A673 (cell line): ENCODE measurements around the gene ZNF33A. TPM values are rescaled to one million over a fixed set of nuclear protein-coding genes. Genes with fewer than 3 reads are reported as not detected.

Source experiments
- Bru-seq: library from RNA; stranded (reverse); fragments of 400-500 nt; gene quantifications from one replicate; lab custom pipeline; 2021; lab: Mats Ljungman, UMichigan
- BruChase-seq, 2 experiments: library from RNA; stranded (reverse); fragments of 400-500 nt; gene quantifications; one replicate each; lab custom pipeline; 2021; lab: Mats Ljungman, UMichigan
- BruUV-seq: library from RNA; stranded (reverse); fragments of 400-500 nt; replicated peaks from 2 replicates; lab custom pipeline; 2021; lab: Mats Ljungman, UMichigan
- CTCF ChIA-PET: fragments of 300-600 bp; sonication (Branson Sonifier 250); formaldehyde crosslinking; loops from one replicate; lab custom pipeline; 2022; ENCODE audit warnings: antibody characterized with exemption; lab: Charles Lee
- POLR2A ChIA-PET: fragments of 300-600 bp; sonication (Branson Sonifier 250); formaldehyde crosslinking; loops from one replicate; lab custom pipeline; 2022; ENCODE audit warnings: antibody characterized with exemption; ENCODE audit not compliant: low non-redundant PET; lab: Charles Lee
- DNase-seq: peaks from one replicate; pipeline ENCODE4 v3.0.0-alpha.2; 2015; ENCODE audit warnings: low spot score
- H3K27ac ChIP-seq: fragments of 200-600 bp; sonication (generic); 2 replicates; pipeline ENCODE4 v1.5.1; 2016; ENCODE audit warnings: mixed run types, low read depth, mild to moderate bottlenecking, mixed read lengths, antibody characterized with exemption, low read length; ENCODE audit not compliant: poor library complexity, severe bottlenecking
- H3K27me3 ChIP-seq: fragments of 200-600 bp; sonication (generic); replicated peaks from 2 replicates; pipeline ENCODE4 v1.6.1; 2017; ENCODE audit warnings: mixed run types, low read depth, mild to moderate bottlenecking, mixed read lengths, antibody characterized with exemption, low read length; ENCODE audit not compliant: insufficient read depth, poor library complexity
- H3K36me3 ChIP-seq: fragments of 200-600 bp; sonication (generic); 2 replicates; pipeline ENCODE4 v1.6.1; 2016; ENCODE audit warnings: mixed run types, mild to moderate bottlenecking, mixed read lengths, antibody characterized with exemption, low read length; ENCODE audit not compliant: insufficient read depth, poor library complexity, severe bottlenecking
- H3K4me1 ChIP-seq: fragments of 200-600 bp; sonication (generic); 2 replicates; pipeline ENCODE4 v1.6.1; 2017; ENCODE audit warnings: mixed run types, mild to moderate bottlenecking, mixed read lengths, antibody characterized with exemption, low read length; ENCODE audit not compliant: insufficient read depth, poor library complexity, severe bottlenecking
- H3K4me3 ChIP-seq: fragments of 200-600 bp; sonication (generic); 2 replicates; pipeline ENCODE4 v1.5.1; 2016; ENCODE audit warnings: low read depth, mixed run types, mild to moderate bottlenecking, mixed read lengths, low read length; ENCODE audit not compliant: poor library complexity, severe bottlenecking
- H3K9me3 ChIP-seq: fragments of 200-600 bp; sonication (generic); 2 replicates; pipeline ENCODE4 v1.6.1; 2016; ENCODE audit warnings: mixed run types, low read depth, mild to moderate bottlenecking, mixed read lengths, antibody characterized with exemption, low read length; ENCODE audit not compliant: poor library complexity, severe bottlenecking
- EZH2 ChIP-seq: fragments of 200-600 bp; sonication (generic); IDR thresholded peaks from 2 replicates; pipeline ENCODE4 v1.6.1; 2017; ENCODE audit warnings: borderline replicate concordance, low read depth, mild to moderate bottlenecking, mixed read lengths, antibody characterized with exemption, low read length; ENCODE audit not compliant: poor library complexity, severe bottlenecking
- intact Hi-C: fragments of 100-400 bp; cut with micrococcal nuclease; formaldehyde crosslinking; loops from one replicate; pipeline ENCODE4 v1.10.0; 2022; ENCODE audit not compliant: unreplicated experiment
- long read RNA-seq: library from polyadenylated mRNA; stranded (forward); transcript quantifications from one replicate; pipeline ENCODE4 v2.0.0, GENCODE V29; 2022
- total RNA-seq: library from RNA; stranded (reverse); gene quantifications from 2 replicates; pipeline ENCODE4 v1.2.3, GENCODE V29; 2021
- TF ChIP-seq, protein P1 (sequence below): fragments of 300-800, 200-600 bp; sonication (generic); conservative IDR thresholded peaks from 2 replicates; pipeline ENCODE4 v1.5.1; 2017; ENCODE audit warnings: low read depth, mild to moderate bottlenecking, antibody characterized with exemption, low read length, moderate library complexity, mixed read lengths

ZNF33A gene
- total RNA-seq (20.6 and 21.9 TPM in 2 replicates), Bru-seq, nascent RNA (percentile 85 among the genes with signal in this experiment), BruChase-seq, experiment 1, labeled RNA remaining after a 2-hour chase (percentile 87 among the genes with signal in this experiment), BruChase-seq, experiment 2, labeled RNA remaining after a 6-hour chase (percentile 81 among the genes with signal in this experiment)
- long read RNA-seq, full-length matches to known transcripts: 6 of 23 reads
- long read RNA-seq, partial matches to known transcripts: 0 of 23 reads
- long read RNA-seq, other reads (novel, unspliced or antisense): 17 of 23 reads

DNA sequence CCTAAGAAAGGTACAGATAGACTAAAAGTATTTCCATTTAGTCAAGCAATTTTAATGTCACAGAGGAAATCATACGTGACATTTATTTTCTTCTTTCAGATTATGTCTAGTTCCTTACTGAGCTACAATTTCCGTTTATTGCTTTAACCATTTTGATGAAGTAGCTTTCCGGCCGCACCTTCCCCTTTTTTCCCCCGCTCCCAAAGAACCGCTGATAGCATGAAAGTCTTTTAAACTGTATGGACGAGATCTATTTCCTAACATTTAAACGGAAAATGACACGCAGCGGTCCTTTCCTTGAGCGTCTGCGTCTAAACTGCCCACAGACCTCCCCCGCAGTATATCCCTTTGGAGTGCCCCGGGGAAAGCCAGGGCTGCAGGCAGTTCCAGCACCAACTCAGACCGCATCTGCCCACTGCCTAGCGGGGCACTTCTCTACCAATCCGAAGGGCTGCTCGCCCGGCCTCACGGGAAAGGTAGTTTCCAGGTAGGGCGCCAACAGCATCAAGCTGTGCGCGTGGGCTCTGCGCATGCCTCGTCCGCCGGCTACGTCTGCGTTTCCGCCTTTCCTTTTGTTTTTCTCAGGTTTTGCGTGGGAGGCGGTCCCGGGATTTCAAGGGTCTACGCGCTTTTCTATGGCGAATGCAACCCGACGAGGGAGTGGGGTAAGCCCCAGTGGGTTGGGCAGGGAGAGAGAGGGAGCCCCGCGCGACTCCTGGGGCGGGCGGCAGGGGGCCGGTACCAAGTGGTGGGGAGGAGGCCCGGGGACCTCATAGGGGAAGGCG is at the start of gene ZNF33A:
TSS of gene ZNF33A (plus strand) at position 557 of the 785 bp plus-strand sequence. CDS start 1,667 bp downstream, outside the sequence.
- TF ChIP-seq EZH2: no peak
- TF ChIP-seq, protein P1, sequence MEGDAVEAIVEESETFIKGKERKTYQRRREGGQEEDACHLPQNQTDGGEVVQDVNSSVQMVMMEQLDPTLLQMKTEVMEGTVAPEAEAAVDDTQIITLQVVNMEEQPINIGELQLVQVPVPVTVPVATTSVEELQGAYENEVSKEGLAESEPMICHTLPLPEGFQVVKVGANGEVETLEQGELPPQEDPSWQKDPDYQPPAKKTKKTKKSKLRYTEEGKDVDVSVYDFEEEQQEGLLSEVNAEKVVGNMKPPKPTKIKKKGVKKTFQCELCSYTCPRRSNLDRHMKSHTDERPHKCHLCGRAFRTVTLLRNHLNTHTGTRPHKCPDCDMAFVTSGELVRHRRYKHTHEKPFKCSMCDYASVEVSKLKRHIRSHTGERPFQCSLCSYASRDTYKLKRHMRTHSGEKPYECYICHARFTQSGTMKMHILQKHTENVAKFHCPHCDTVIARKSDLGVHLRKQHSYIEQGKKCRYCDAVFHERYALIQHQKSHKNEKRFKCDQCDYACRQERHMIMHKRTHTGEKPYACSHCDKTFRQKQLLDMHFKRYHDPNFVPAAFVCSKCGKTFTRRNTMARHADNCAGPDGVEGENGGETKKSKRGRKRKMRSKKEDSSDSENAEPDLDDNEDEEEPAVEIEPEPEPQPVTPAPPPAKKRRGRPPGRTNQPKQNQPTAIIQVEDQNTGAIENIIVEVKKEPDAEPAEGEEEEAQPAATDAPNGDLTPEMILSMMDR: no peak
- BruUV-seq: TSS peak; percentile 58
- DNase-seq: peak; percentile 92
- H3K27ac ChIP-seq: peak within 1 kb of the TSS; percentile 98
- peaks cover 3% of the 10 kb centered on the region for H3K36me3 ChIP-seq
- H3K4me1 ChIP-seq: peaks cover 6% of the 10 kb centered on the region
- H3K27me3 ChIP-seq: no peaks in the 10 kb centered on the region
- no peaks in the 10 kb centered on the region for H3K9me3 ChIP-seq
- ChIA-PET CTCF (interaction anchor here (1.0 kb wide), 1 partner anchor 33 kb away, joined by 4 read pairs; no protein-coding TSS in a partner anchor), POLR2A (no interaction called here)
- intact Hi-C loops: loop anchor here (1.0 to 5.0 kb wide), 3 partner anchors 34 to 153 kb away; partner anchors contain the start of genes ZNF248, ZNF25 and ZNF37A
- H3K4me3 ChIP-seq: peak within 1 kb of the TSS; percentile 65

DNA sequence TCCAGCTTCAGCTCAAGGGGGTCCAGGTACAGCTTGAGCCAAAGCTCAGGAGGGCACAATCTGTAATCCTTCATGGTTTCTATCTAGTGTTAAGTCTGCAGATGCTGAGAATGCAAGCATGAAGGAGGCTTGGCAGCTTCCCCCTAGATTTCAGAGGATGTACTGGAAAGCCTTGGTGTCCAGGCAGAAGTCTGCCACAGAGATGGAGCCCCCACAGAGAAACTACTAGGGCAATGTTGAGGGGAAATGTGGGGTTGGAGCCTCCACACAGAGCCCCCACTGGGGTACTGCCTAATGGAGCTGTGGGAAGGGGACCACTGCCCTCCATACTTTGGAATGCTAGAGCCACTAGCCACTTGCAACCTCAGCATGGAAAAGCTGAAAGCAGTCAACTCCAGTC is 45.5 kb upstream of the ZNF33A start:
- ChIA-PET CTCF (interaction anchor here (0.7 kb wide), 1 partner anchor 12 kb away, joined by 6 read pairs; no protein-coding TSS in a partner anchor), POLR2A (no interaction called here)
- Histone ChIP-seq H3K9me3 (peaks cover 20% of the 10 kb centered on the region), H3K27me3 (no peaks in the 10 kb centered on the region), H3K27ac (no peak overlapping the region), H3K36me3 (peaks cover 13% of the 10 kb centered on the region), H3K4me3 (no peak overlapping the region), H3K4me1 (no peaks in the 10 kb centered on the region)
- TF ChIP-seq, protein P1: no peak
- no peak for TF ChIP-seq EZH2
- no peak for DNase-seq
- no TSS peak for BruUV-seq
- intact Hi-C loops: no loop called here

DNA sequence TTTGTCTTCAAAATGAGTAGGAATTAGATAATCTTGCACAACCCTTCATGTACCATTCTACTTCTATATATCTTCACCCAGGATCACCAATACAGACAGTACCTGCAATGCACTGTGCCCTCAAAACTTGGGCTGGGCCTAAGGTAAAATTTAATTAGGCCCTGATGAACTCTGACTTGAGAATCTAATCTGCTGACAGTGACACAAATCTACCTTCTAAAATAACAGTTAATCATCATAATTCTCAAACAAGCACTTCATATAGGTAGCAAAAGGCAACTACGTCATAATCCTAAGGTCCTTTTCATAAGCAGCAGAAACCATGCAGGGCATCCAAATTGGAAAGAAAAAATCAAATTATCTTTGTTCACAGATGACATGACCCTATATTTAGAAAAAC is 38.1 kb upstream of the ZNF33A start:
- H3K4me3 ChIP-seq: no peak overlapping the region
- no peaks in the 10 kb centered on the region for H3K4me1 ChIP-seq
- BruUV-seq: no TSS peak
- intact Hi-C loops: loop anchor here (10.0 kb wide), 1 partner anchor 392 kb away; no protein-coding TSS in a partner anchor
- H3K36me3 ChIP-seq: peaks cover 20% of the 10 kb centered on the region
- no peak for TF ChIP-seq EZH2
- TF ChIP-seq, protein P1: no peak
- no peak overlapping the region for H3K27ac ChIP-seq
- CTCF ChIA-PET: no interaction called here
- DNase-seq: no peak
- H3K27me3 ChIP-seq: no peaks in the 10 kb centered on the region
- POLR2A ChIA-PET: no interaction called here
- H3K9me3 ChIP-seq: peaks cover 8% of the 10 kb centered on the region
